ENCODE results near the gene HHIP.
A peak's percentile ranks its signal among the peaks of the same experiment; 100 is the strongest.

Gene HHIP

DNA sequence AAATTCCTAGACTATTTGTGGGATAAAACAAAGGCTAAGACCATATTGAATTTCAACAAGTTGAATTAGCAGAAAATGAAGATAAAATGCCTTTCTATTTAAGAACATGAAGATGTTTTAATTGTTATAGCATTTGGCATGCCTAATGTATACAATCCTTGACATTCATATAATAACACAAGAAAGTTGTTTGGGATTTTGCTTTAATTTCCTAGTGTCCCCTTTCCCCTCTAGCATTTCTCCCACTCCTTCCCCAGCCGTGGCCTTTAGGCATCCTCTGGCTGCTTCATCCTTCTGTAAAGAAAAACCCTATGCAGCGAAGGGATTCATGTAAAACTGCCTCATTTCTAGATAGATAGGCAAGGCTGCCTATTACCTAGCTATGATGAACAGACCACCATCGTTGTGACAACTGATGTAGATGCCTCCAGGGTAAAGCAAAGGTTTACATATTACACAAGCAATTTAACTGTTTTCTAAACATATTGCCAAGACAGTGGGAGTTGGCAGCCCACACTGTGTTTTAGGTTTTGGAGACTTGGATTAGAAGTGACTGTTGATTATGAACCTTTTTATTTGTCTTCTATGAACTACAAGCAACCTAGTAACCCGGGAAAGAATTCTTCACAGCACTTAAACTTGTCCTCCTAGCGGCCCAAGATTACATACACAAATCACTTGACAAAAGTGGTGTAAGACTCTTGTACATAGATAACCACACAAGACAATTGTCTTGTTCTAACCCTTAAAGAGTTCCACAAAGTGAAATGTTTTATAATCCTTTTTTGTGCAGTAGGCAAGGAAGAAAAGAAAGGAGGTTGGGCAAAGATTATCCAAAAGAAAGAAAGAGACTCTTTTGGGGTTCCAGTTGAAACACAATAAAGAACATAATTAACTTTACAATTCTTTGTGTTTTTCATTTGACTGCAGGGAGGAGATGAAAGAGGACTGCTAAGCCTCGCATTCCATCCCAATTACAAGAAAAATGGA, 59.9 kb downstream of the HHIP start:
- no peak for DNase-seq (ENCODE audit: low spot score)

DNA sequence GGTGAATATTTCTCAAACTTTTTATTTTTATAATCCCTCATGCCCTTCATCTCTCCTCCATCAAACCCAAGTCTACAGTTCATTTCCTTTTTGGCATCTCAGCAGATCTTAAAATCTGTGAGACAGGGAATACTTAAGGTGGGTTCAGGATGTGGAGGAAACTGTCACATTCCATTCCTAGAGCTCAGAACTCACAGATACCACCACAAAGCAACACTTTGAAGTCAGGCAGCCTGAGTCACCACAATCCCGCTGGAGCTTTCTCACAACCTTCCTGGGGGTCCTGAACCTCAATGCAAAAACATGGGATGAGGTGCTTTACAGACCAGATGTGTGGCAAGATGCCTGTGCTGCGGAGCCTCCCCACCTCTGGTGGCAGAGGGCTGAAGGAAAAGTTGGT, 63.2 kb downstream of the HHIP start:
- DNase-seq (ENCODE audit: low spot score): peak; percentile 31

DNA sequence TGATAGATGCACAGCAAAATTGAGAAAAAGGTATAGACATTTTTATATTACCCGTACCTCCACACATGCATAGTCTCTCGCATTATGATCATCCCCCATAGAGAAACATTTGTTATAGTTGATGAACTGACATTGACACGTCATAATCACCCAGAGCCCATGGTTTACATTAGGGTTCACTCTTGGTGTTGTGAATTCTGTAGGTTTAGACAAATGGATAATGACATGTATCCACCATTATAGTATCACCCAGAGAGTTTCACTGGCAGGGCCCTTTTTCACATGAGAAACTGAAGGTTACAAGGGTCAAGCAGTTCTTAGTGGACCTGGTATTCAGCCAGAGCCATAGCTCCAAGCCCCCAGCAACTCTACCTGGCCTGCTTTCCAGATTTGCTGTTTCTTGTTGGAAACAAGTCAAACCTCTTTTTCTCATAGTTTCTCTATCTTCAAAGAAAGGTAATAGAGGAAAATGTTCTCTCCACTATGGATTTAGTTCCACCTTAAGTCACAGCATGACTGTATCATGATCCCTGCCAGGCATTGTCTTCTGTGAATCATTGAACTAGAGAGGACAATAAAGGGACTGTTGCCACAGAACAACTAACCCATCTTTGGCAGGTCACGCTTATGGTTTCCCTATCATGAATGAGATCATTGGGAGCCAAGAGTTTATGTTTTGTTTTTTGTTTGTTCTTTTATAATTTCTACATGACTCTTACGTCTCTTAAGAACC, 64.0 kb downstream of the HHIP start:
- DNase-seq (ENCODE audit: low spot score): peak; percentile 54

DNA sequence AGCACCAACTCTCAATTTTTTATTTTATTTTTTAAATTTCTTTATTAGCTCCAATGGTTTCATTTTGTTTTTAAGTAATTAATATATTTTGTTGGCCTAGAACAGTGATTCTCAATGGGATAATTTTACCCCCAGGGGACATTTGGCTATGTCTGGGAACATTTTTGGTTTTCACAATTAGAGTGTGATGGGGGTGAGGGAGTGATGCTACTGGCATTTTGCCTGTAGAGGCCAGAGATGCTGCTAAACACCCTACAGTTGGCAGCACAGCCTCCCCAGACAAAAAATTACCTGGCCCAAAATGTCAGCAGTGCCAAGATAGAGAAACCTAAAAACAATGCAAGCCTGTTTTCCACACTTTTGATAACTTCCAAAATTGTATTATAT, 64.6 kb downstream of the HHIP start:
- DNase-seq (ENCODE audit: low spot score): no peak

DNA sequence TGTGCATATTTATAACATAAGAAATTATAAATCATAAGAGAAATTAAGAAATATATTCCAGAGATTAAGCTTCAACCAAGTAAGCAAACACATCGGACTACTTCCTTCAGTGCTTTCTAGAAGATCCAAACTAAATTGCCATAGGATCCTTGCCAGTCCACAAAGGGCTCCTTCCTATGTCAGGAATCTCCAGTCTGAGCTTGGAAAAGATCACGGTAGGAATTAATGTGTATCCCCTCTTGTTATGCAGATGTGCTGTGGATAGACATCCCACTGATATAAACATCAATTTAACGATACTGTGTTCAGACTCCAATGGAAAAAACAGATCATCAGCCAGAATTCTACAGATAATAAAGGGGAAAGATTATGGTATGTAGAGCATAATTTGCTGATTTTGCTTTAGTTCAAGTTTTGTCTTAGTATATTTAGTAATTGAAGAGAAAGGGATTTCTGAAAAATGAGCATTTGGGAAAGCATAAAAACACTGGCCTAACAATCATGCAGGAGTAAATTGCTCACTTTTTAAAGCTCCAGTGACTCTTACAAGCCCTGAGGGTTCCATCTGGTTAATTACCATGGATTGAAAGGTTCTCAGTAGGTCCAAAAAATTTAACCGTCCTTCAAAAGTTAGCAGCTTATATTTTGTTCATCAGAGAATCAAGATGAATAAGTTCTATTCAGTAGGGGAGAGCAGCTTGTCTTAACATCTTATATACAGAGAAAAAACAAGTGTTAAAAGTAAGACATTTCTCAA, 65.9 kb downstream of the HHIP start:
- DNase-seq (ENCODE audit: low spot score): no peak

DNA sequence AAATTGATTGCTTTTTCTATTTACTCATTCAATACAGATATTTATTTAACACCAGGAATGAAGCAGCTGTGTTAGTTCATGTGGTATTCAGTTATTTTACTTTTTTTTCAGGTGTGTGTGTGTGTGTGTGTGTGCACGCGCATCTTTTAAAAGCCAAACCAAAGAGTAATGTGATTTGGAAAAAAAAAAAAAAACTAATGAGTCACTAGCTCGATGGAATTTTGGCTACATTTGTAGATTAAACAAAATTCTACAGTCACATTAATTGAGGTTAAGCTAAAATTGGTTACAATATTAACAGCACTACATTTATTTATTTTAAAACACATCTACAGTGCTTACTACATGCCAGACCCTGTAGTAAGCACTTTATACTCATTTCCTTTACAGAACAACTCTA, 66.8 kb downstream of the HHIP start:
- no peak for DNase-seq (ENCODE audit: low spot score)

DNA sequence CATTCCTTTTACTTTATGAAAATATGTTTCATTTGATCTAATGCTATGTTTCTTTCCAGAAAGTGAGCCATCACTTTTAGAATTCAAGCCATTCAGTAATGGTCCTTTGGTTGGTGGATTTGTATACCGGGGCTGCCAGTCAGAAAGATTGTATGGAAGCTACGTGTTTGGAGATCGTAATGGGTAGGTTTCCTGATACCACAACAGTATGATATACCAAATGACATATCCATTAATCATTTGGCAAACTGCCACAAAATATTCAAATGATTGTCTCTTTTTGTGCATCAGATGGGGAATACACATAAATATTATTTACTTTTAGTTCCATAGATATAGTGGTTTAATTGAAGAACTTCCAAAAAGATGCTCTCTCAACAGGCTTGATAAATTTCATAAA, 68.2 kb downstream of the HHIP start:
- DNase-seq (ENCODE audit: low spot score): no peak

DNA sequence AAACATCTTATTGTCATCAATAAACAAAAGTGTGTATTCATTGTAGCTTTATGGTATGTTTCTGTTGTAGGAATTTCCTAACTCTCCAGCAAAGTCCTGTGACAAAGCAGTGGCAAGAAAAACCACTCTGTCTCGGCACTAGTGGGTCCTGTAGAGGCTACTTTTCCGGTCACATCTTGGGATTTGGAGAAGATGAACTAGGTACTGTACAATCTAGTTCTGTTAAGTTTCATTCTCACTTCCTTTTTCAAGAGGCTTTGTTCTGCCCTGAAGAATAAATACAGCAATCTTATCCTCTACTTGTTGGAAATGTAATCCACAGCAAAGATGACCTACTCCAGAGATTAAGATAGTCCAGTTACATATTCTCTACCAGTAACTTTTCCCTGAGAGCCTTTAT, 69.3 kb downstream of the HHIP start:
- no peak for DNase-seq (ENCODE audit: low spot score)

DNA sequence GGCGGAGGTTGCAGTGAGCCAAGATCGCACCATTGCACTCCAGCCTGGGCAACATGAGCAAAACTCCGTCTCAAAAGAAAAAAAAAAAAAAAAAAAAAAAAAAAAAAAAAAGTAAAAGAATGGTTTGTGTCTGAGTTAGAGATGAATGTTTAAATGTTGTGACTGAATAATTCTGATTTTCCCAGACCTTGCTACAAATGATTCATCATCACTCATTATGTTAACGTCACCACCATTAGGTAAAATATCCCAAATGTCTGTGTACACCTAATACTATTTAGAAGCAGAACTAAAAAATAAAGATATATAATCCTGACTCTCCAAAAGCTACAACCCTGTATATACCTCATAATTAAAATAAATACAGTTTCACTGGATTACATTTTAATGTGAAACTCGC, 70.8 kb downstream of the HHIP start:
- no peak for DNase-seq (ENCODE audit: low spot score)

DNA sequence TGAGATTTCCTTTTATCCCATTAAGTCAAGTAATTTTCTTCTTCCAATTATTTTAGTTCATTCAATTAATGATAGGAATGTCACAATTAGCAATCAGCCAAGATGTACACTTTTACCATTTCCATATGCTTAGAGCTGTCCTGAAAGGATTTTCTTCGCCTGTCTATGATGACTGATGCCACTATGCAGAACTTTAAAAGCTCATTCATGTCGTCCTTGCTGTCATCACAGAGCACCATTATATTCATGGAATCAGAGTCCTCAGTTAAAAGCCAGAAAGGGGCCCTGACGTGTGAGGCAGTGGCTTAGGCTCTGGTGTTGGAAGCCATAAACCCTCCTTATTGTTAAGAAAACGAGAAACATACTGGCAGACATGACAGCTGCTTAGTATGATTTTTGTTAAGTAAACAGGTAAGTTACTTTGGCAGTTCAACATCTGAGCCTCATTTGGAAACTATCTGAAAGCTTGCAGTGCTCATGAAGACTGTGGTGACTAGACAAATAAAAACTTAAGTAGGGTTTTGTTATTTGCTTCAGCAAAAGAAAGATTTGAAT, 73.1 kb downstream of the HHIP start:
- no peak for DNase-seq (ENCODE audit: low spot score)

DNA sequence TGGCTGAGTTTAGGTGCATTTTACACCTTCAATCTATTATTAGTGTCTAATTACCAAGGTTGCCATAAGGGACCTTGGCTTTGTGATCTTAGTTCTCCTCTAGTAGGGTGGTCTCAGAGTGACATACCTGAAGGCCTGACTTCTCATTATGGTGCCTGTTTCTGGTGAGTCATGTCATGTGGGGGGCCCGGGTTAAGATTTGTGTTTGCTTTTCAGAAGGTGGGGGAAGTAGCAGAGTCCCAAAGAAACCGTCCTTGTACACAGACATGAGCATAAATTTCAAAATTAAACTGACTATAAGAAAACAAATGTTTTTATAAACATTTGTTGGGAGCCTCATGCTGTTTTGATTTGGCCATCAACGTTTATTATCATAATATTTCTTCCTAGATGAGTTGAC, 74.5 kb downstream of the HHIP start:
- no peak for DNase-seq (ENCODE audit: low spot score)

DNA sequence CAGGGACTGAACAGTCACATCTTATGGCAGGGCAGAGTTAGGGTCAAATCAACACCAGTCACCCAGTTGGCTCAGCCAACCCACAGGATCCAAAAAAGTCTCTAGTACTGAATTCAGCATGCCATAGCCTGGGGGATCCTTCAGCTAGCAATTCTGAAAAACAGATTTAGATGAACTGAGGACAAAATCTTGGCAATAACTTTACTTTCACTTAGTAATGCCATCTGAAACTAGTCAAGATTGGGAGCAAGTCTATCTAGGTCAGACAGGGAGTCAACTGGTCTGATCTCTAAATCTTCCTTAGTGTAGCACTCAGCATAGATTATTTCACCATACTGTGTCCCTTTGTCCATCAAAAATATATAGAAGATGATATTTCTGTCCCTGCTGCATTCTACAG, 76.0 kb downstream of the HHIP start:
- DNase-seq (ENCODE audit: low spot score): no peak

DNA sequence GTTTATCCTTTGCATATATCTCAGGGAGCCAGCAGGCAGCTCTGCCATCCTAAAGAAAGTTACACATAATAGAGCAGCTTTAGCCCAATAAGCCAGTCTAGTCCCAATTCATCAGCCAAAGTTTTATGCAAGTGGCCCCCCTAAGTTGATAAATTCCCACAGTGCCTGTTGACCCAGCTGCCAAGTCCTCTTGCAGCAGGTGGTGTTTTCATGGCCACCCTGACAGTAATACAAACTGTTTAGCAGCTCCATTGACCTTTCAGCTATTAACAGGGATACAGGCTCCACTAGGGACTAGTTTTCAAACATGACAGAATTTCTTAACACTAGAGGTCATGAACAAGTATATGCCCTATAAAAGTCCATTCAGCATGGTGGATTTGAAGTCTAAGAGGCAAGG, 77.5 kb downstream of the HHIP start:
- no peak for DNase-seq (ENCODE audit: low spot score)

DNA sequence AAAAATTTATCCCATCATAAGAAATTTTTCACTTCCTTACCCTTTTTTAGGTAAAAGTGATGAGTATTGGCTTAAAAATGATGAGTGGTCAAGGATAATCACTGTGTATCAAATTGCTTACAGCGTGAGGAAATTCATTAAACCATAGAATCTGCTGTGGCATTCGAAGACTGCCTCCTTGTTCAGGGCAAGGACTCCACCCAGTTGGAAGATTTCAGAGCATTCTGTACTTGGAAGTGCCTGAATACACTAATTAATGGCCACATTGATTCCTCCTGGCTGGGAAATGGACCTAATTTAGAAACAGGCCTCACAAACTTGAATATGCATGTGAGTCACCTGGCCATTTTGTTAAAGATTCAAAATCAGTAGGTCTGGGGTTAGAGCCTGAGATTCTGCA, 83.2 kb downstream of the HHIP start:
- no peak for DNase-seq (ENCODE audit: low spot score)

DNA sequence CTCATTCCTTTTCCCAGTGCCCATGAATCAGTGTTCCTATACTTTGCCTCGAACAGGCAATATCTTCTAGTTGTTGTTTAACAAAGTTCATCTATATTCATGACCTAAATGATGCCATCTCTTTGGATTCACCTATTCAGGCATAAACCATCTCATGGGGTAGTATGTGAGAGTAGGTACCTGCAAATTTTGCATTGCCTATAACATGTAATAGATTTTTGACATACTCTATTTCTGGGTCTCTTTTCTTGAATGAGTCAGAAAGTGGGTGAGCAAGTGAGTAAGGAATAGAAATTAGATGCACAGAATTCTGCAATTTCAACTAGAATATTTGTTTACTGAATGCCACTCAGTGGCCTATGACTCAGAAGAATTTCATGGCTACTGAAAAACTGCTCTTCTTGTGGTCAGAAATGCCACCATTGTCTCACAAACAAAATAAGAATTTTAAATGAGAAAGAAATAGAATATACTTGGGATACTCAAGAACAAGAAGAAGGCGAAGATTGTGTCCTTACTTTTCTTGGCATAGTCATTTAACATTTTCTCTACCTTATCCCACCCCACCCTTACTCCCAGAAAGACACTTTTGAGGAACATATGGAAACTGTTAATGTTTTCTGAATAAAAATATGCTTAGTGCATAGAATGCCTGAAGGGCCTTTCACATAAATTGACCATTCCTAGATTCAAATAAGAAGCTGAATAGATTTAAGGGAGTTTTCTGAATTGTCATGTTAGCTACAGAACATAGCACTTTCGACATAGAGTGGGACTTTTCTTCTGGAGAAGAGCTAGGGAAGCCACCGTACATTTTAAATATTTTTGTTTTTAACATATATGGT, 86.8 kb downstream of the HHIP start:
- no peak for DNase-seq (ENCODE audit: low spot score)

DNA sequence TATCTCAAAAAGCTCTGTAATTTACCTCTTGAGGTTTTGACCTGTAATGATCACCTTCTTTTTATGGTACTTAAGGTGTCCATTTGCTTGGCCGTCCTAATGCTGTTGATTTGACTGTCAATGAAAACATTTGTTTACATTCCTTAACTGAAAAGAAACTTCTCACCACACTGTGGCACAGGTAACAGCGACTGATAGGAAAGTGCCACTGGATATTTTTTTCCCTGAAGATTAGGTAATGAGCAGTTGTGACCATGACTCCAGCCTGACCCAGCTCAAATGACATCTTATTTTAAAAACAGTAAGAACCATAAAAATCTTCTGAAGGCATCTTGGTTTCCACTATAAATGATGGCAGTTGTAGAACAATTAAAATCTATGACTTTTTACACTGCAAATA, 87.6 kb downstream of the HHIP start:
- no peak for DNase-seq (ENCODE audit: low spot score)

DNA sequence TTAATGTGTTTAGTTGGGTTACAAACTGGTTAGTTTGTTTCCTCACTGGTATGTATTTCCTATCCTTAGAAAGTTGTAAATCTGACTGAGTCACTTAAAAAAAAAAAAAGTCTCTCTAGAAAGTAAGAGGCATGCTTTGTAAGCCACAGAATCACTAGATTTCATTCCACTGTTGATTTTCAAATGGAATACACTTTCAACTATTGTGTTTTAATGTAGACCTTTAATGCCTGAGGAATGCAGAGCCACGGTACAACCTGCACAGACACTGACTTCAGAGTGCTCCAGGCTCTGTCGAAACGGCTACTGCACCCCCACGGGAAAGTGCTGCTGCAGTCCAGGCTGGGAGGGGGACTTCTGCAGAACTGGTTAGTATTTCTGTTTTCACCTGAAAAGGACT, 88.6 kb downstream of the HHIP start:
- DNase-seq (ENCODE audit: low spot score): no peak

DNA sequence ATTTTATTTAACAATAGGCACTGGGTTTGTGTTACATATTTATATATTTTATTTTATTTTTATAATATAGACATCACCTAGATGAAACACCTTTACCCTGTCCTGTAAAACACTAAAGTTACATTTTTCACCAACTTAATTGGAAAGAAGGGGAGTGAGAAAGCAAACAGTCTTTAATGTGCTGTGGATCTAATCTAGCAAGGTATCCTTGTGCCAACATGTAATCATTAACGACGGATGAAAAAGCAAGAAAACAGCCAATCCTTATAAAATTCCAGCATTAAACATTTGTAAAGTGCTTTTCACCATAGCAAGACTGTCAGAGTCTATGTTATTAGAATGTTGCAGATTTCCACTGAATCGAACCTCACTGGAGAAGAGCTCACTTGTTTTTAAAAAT, 92.7 kb downstream of the HHIP start:
- DNase-seq (ENCODE audit: low spot score): no peak

DNA sequence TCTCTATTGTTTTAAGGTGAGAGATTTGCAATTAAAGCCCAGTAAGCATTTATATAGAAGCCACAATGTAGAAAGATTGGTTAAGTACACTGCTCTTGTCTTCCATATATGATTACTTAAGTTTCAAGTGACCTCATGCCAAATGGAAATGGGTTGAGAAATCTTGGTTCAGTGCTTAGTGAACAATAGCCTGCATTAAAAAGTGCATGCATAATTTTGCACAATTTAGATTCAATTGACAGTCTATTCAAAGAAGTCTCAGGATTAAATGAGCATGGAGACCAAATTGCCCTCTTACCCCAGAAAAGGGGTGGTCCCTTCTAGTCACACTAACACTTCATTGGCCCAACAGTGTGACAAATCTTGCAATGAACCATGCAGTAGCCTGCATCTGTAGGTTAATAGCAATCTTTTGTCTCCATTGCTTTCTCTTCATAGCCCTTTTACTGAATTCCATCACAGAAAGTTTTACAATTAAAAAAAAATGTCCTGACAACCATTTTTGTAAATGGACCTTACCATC, 93.6 kb downstream of the HHIP start:
- DNase-seq (ENCODE audit: low spot score): no peak

DNA sequence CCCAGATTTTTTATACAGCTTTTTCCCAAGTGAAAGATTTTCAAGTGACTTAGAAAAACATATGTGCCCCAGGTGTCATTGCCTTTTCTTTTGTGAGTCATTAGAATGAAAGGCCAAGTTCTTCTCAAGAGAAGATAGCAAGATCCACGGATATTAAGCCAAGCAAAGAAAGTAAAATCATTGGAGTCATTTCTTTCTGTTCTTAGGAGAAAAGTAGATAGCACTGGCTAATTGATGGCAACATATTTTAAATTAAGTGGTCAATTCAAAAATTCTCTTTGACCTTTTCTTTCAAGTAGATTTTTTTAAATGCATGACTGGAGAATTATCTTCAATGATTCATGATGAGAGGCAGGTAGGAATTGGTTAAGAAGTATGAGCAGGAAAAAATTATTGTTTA, 94.4 kb downstream of the HHIP start:
- no peak for DNase-seq (ENCODE audit: low spot score)
